Neuronal stem cell (in vitro differentiated cells): ENCODE data around the gene LYRM4.

Source experiments
- DNase-seq: peaks from one replicate; pipeline ENCODE4 v3.0.0-alpha.2; 2013; ENCODE audit warnings: low spot score
- H2AFZ ChIP-seq: one replicate; pipeline ENCODE4 v1.6.1; 2013; ENCODE audit warnings: mild to moderate bottlenecking, low read length, inconsistent platforms
- H2AK5ac ChIP-seq: 2 replicates; pipeline ENCODE4 v1.6.1; 2013; ENCODE audit warnings: low read depth, mild to moderate bottlenecking, inconsistent platforms, low read length, moderate library complexity, mixed read lengths
- H2BK120ac ChIP-seq: 2 replicates; pipeline ENCODE4 v1.6.1; 2013; ENCODE audit warnings: low read depth, mild to moderate bottlenecking, inconsistent platforms, low read length, moderate library complexity, mixed read lengths
- H2BK12ac ChIP-seq: one replicate; pipeline ENCODE4 v1.6.1; 2013; ENCODE audit warnings: low read length, inconsistent platforms
- H2BK15ac ChIP-seq: 2 replicates; pipeline ENCODE4 v1.6.1; 2013; ENCODE audit warnings: mild to moderate bottlenecking, low read length, inconsistent platforms, mixed read lengths
- H2BK5ac ChIP-seq: one replicate; pipeline ENCODE4 v1.6.1; 2013; ENCODE audit warnings: inconsistent platforms, mild to moderate bottlenecking, low read length, moderate library complexity
- H3K14ac ChIP-seq: one replicate; pipeline ENCODE4 v1.6.1; 2013; ENCODE audit warnings: low read length, inconsistent platforms
- H3K18ac ChIP-seq: 2 replicates; pipeline ENCODE4 v1.6.1; 2013; ENCODE audit warnings: low read length, inconsistent platforms
- H3K23ac ChIP-seq: 2 replicates; pipeline ENCODE4 v1.6.1; 2013; ENCODE audit warnings: low read depth, mild to moderate bottlenecking, mixed read lengths, low read length, inconsistent platforms; ENCODE audit not compliant: poor library complexity
- H3K27ac ChIP-seq: replicated peaks from 3 replicates; pipeline ENCODE4 v1.5.1; 2013; ENCODE audit warnings: low read length, inconsistent platforms
- H3K27me3 ChIP-seq, 3 experiments: 2 replicates each; pipeline ENCODE4 v1.6.1; 2013; ENCODE audit warnings: low read length in 3 of 3, mild to moderate bottlenecking in 2 of 3, inconsistent platforms in 1 of 3, low read depth in 1 of 3, mixed read lengths in 1 of 3, moderate library complexity in 1 of 3; ENCODE audit not compliant: control insufficient read depth in 3 of 3, insufficient read depth in 3 of 3
- H3K36me3 ChIP-seq, 2 donors: replicated peaks in 1 of 2; 2 replicates each; pipeline ENCODE4 v1.6.1; 2013; ENCODE audit warnings: low read length in 2 of 2; ENCODE audit not compliant: control insufficient read depth in 2 of 2, insufficient read depth in 2 of 2
- H3K4ac ChIP-seq: 2 replicates; pipeline ENCODE4 v1.6.1; 2013; ENCODE audit warnings: inconsistent platforms, mild to moderate bottlenecking, low read length, moderate library complexity
- H3K4me1 ChIP-seq, 2 donors: 1 replicate in 1 of 2; 2 replicates in 1 of 2; pipeline ENCODE4 v1.6.1; 2013; ENCODE audit warnings: low read length in 2 of 2, low read depth in 1 of 2; ENCODE audit not compliant: control insufficient read depth in 2 of 2, insufficient read depth in 1 of 2
- H3K4me2 ChIP-seq: one replicate; pipeline ENCODE4 v1.6.1; 2013; ENCODE audit warnings: mild to moderate bottlenecking, low read length, inconsistent platforms; ENCODE audit not compliant: insufficient read depth, poor library complexity, severe bottlenecking
- H3K4me3 ChIP-seq, 2 donors: 2 replicates each; pipeline ENCODE4 v1.5.1; 2013; ENCODE audit warnings: low read length in 2 of 2, mild to moderate bottlenecking in 2 of 2, inconsistent platforms in 1 of 2, moderate library complexity in 1 of 2
- H3K79me1 ChIP-seq: one replicate; pipeline ENCODE4 v1.6.1; 2013; ENCODE audit warnings: low read depth, mild to moderate bottlenecking, inconsistent platforms, low read length, moderate library complexity
- H3K9ac ChIP-seq: one replicate; pipeline ENCODE4 v1.6.1; 2013; ENCODE audit warnings: mild to moderate bottlenecking, low read depth, low read length, inconsistent platforms; ENCODE audit not compliant: poor library complexity
- H3K9me3 ChIP-seq, 2 donors: replicated peaks in 1 of 2; 2 replicates each; pipeline versions ENCODE3 to v1.6.1; 2013; ENCODE audit warnings: low read length in 2 of 2, mild to moderate bottlenecking in 2 of 2, inconsistent platforms in 1 of 2, low read depth in 1 of 2, mixed read lengths in 1 of 2, moderate library complexity in 1 of 2; ENCODE audit not compliant: control insufficient read depth in 2 of 2, insufficient read depth in 1 of 2
- H4K8ac ChIP-seq: one replicate; pipeline ENCODE4 v1.6.1; 2013; ENCODE audit warnings: low read depth, mild to moderate bottlenecking, inconsistent platforms, low read length, moderate library complexity
- H4K91ac ChIP-seq: one replicate; pipeline ENCODE4 v1.6.1; 2013; ENCODE audit warnings: low read length, low read depth, mild to moderate bottlenecking, inconsistent platforms; ENCODE audit not compliant: poor library complexity
- WGBS, 2 donors: extraction: QIAGEN DNeasy Blood & Tissue Kit; methylation state at CpG; one replicate each; pipeline ENCODE4 v1.1.7; 2013; ENCODE audit warnings: missing lambda C conversion rate in 2 of 2, mixed read lengths in 1 of 2; ENCODE audit not compliant: insufficient read length in 2 of 2, insufficient replicate concordance in 1 of 2; ENCODE audit errors: extremely low coverage in 2 of 2; 5-methylcytosine and 5-hydroxymethylcytosine counted together

The LYRM4 gene

DNA sequence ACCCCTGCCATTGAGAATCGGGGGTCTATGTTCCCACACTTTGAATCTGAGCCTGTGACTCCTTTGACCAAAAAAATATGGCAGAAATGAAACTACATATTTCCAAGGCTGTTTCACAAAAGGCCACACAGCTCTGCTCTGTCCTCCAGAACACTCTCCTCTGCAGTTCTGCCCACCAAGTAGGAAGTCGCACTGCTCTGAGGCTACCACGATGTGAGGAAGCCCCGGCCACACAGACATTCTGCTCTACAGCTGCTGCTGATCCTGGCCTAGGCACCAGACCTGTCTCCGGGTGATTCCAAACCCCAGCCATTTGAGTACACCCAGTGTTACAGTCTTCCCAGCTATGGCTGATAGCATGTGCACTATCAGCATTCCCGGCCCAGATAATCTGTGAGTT is 85.1 kb downstream of the LYRM4 start:
- Histone ChIP-seq H3K79me1 (no peaks in the 10 kb centered on the region), H3K27me3 (no peaks in the 10 kb centered on the region), H3K4me2 (no peak overlapping the region), H2AK5ac (no peak overlapping the region), H2BK15ac (no peak overlapping the region), H3K4ac (no peak overlapping the region), H3K9ac (no peak overlapping the region), H2BK120ac (no peak overlapping the region), H3K4me1 (peaks cover 11 to 35% of the 10 kb centered on the region in 2 donors), H3K18ac (no peak overlapping the region), H2BK5ac (no peak overlapping the region), H2AFZ (no peak overlapping the region), H2BK12ac (no peak overlapping the region), H3K9me3 (no peaks in the 10 kb centered on the region), H3K4me3 (no peak overlapping the region), H4K8ac (no peak overlapping the region), H4K91ac (no peak overlapping the region), H3K14ac (no peak overlapping the region), H3K27ac (no peak overlapping the region), H3K36me3 (no peaks in the 10 kb centered on the region), H3K23ac (no peak overlapping the region)
- no CpG with 5 or more reads among the region's 6 CpGs for WGBS, 2 donors
- DNase-seq = no peak

DNA sequence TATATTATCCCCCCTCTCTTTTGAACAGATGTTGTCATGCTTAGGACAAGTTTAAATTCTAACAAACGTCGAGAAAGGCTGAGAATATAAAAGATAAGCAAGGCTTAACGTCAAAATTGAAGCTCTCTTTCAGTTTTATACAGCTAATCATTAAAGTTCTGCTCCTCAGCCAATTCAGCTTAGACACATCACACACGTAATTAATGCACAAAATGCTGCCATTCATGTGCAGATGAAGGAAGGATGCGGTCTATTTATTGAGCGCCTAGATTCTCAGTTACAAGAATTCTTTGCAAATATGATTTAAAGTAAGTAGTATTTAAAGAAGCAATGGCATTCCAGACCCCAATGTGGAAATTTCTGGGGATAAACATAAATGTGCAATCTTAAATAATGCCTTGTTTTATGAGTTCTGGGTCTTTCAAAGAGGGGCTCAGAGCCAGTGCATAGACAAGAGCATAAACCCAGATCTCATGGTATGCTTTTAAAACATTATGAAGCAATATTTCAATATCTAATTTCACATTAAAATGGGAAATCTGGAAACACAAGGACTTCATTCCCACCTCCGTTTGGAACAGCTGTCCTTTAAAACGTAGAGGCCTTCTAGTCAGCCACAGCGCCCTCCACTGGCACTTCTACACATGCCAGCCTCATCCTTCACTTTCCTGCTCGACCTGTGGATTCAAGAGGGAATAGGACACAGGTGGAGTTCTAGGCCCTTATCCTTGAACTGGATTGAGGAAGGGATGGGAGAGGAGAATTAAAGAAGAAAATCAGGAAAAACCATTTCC is 85.8 kb downstream of the LYRM4 start:
- Histone ChIP-seq H2BK120ac (no peak overlapping the region), H2AK5ac (no peak overlapping the region), H2BK5ac (no peak overlapping the region), H3K9ac (no peak overlapping the region), H3K79me1 (no peaks in the 10 kb centered on the region), H3K27me3 (no peaks in the 10 kb centered on the region), H2BK12ac (no peak overlapping the region), H2AFZ (peak overlapping the region; percentile 12), H4K91ac (no peak overlapping the region), H3K18ac (no peak overlapping the region), H3K27ac (no peak overlapping the region), H3K4me2 (no peak overlapping the region), H3K36me3 (no peaks in the 10 kb centered on the region), H3K4me1 (peaks cover 11 to 35% of the 10 kb centered on the region in 2 donors), H3K4me3 (no peak overlapping the region), H3K23ac (no peak overlapping the region), H3K4ac (no peak overlapping the region), H2BK15ac (no peak overlapping the region), H4K8ac (no peak overlapping the region), H3K9me3 (no peaks in the 10 kb centered on the region), H3K14ac (no peak overlapping the region)
- WGBS, 2 donors = no CpG with 5 or more reads among the region's 10 CpGs
- DNase-seq = no peak

DNA sequence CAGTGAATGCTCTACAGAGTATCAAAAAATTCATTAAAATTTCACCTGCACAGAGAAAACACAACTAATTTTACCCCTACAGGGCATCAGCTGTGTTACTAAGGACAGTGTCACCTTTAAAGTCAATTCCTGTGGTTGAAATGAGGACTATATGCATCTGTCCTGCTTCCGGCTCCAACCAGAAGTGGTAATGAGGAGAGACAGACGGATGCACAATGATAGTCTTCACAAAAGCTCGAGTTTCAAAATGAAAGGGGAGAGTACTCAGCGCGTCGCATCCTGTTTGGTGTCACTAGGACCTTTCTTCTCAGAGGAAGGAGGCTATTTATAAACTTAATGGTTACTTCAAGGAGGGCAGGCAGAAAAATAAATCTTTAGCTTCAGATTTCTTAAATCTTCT is 86.5 kb downstream of the LYRM4 start:
- no peak overlapping the region for H3K18ac ChIP-seq
- H3K79me1 ChIP-seq = no peaks in the 10 kb centered on the region
- no peaks in the 10 kb centered on the region for H3K27me3 ChIP-seq
- H3K4me2 ChIP-seq = no peak overlapping the region
- no peak overlapping the region for H3K4ac ChIP-seq
- no peak overlapping the region for H4K91ac ChIP-seq
- no peak overlapping the region for H3K23ac ChIP-seq
- DNase-seq = no peak
- no peaks in the 10 kb centered on the region for H3K9me3 ChIP-seq
- no peak overlapping the region for H3K4me3 ChIP-seq
- no peaks in the 10 kb centered on the region for H3K36me3 ChIP-seq
- no peak overlapping the region for H4K8ac ChIP-seq
- no peak overlapping the region for H3K14ac ChIP-seq
- H2BK12ac ChIP-seq = no peak overlapping the region
- no peak overlapping the region for H3K27ac ChIP-seq
- no CpG with 5 or more reads among the region's 6 CpGs for WGBS, 2 donors
- H2BK120ac ChIP-seq = no peak overlapping the region
- no peak overlapping the region for H2BK15ac ChIP-seq
- peaks cover 11 to 35% of the 10 kb centered on the region in 2 donors for H3K4me1 ChIP-seq
- H2BK5ac ChIP-seq = no peak overlapping the region
- no peak overlapping the region for H3K9ac ChIP-seq
- H2AK5ac ChIP-seq = no peak overlapping the region
- H2AFZ ChIP-seq = peak overlapping the region; percentile 12

DNA sequence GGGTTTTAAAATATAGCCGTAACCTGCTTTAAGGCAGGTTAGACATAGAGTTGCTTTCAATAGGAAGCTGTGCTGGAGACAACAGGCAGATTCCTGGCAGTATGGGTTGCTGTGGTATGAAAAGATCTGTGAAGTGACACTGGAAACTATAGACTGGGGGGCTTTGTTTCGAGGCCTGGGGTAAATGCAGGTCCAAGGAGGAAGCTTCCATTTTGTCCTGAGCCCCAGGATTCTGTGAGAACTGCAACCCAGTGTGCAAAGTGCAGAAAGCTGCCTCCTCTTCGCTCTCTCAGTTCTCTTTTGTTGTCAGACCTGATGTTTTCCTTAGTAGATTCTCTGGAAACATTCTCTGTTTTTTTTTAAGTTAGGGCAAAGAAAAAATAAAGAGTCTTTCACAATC is 86.9 kb downstream of the LYRM4 start:
- DNase-seq = no peak
- H3K14ac ChIP-seq = no peak overlapping the region
- H3K4me2 ChIP-seq = no peak overlapping the region
- H2BK5ac ChIP-seq = no peak overlapping the region
- H3K9ac ChIP-seq = no peak overlapping the region
- H2BK12ac ChIP-seq = no peak overlapping the region
- peaks cover 11 to 35% of the 10 kb centered on the region in 2 donors for H3K4me1 ChIP-seq
- H4K8ac ChIP-seq = no peak overlapping the region
- no peaks in the 10 kb centered on the region for H3K9me3 ChIP-seq
- no CpG with 5 or more reads among the region's 3 CpGs for WGBS, 2 donors
- no peak overlapping the region for H3K18ac ChIP-seq
- H3K27ac ChIP-seq = no peak overlapping the region
- H2AFZ ChIP-seq = peak overlapping the region; percentile 12
- no peaks in the 10 kb centered on the region for H3K27me3 ChIP-seq
- no peak overlapping the region for H4K91ac ChIP-seq
- no peak overlapping the region for H3K4ac ChIP-seq
- no peak overlapping the region for H2BK120ac ChIP-seq
- no peak overlapping the region for H3K23ac ChIP-seq
- H3K4me3 ChIP-seq = no peak overlapping the region
- no peaks in the 10 kb centered on the region for H3K36me3 ChIP-seq
- H2AK5ac ChIP-seq = no peak overlapping the region
- no peaks in the 10 kb centered on the region for H3K79me1 ChIP-seq
- H2BK15ac ChIP-seq = no peak overlapping the region
